ENCODE measurements around the gene TMEM178B. TPM values are rescaled to one million over a fixed set of nuclear protein-coding genes. Genes with fewer than 3 reads are reported as not detected.

The TMEM178B gene
- total and polyA plus RNA-seq, 10 of the 15 experiments (the other 5 are each of a cell fraction or from before 2014, with no cell fraction given), result 0.01 to 1.1 (median 0.04) TPM; not detected in 2

DNA sequence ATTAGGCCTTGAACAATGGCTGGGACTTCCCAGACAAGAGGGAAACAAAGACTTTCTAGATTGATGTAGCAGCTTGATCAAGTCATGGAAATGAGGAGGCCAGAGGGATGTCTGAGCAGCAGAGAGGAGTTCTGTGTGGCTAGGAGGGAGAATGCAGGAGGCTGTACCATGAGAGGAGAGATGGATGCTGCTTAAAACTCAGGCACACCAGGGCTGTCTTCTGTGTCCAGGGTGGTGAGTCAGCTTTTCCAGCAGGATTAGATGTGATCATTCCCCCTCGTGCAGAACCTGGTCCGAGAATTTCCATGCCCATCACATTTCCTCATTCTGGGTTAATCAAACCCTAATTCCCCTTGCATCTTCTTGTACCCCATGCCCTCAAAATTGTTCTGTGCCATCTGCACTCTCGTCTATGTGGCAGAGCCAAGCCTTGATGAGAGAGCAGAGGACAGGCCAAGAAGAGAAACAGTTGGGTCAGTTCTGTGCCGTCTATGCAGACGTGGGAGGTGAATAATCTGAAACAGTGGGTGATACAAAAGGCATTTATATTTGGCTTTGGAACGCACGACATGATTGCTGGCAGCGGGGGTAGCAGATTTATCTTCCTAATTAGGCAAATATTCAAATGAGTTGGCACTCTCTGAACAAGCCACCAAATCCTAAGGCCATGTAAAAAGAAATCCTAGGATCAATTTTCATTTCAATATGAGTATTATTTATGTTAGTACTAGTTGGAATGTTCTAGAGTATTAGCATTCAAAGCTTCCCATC is 160.7 kb downstream of the TMEM178B start (continued):
- TF ChIP-seq BCL11A (IDR thresholded peaks at IDR 0.05; ENCODE audit: low read depth, low read length) (no peak), ZNF622 (IDR thresholded peaks at IDR 0.05) (no peak)
- TF ChIP-seq, protein P1, sequence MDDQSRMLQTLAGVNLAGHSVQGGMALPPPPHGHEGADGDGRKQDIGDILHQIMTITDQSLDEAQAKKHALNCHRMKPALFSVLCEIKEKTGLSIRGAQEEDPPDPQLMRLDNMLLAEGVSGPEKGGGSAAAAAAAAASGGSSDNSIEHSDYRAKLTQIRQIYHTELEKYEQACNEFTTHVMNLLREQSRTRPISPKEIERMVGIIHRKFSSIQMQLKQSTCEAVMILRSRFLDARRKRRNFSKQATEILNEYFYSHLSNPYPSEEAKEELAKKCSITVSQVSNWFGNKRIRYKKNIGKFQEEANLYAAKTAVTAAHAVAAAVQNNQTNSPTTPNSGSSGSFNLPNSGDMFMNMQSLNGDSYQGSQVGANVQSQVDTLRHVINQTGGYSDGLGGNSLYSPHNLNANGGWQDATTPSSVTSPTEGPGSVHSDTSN (IDR thresholded peaks at IDR 0.05; ENCODE audit: insufficient replicate concordance, low read depth, low read length), result no peak
- TF ChIP-seq, protein P2, sequence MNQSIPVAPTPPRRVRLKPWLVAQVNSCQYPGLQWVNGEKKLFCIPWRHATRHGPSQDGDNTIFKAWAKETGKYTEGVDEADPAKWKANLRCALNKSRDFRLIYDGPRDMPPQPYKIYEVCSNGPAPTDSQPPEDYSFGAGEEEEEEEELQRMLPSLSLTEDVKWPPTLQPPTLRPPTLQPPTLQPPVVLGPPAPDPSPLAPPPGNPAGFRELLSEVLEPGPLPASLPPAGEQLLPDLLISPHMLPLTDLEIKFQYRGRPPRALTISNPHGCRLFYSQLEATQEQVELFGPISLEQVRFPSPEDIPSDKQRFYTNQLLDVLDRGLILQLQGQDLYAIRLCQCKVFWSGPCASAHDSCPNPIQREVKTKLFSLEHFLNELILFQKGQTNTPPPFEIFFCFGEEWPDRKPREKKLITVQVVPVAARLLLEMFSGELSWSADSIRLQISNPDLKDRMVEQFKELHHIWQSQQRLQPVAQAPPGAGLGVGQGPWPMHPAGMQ (IDR thresholded peaks at IDR 0.05; ENCODE audit: borderline replicate concordance), result no peak

DNA sequence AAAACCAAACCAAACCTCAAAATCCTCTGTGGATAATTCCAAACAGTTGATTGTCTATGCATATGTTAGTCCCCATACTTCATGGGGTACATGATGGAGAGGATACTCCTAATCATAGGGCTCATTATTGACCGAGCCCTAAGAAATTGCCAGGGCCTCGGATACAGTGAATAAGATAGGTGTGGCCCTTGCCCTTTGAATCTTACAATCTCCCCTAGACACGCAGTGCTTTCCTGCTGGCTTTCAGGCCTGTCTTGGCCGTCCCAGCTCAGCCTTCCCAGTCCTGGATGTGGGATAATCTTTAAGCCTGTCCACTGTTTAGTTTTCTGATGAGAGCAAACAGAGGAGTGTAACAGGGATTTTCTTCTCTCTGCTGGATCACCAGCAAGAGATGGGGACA is 161.8 kb downstream of the TMEM178B start:
- Histone ChIP-seq H2AFZ (ENCODE audit: control insufficient read depth, low read depth, low read length) (no peak overlapping the region), H3K79me2 (ENCODE audit: control insufficient read depth, insufficient read depth, low read length) (no peaks in the 10 kb centered on the region), H3K9me3 (replicated peaks; ENCODE audit: control insufficient read depth, insufficient read depth, low read length) (no peaks in the 10 kb centered on the region), H3K4me2 (ENCODE audit: control insufficient read depth, insufficient read depth) (no peak overlapping the region), H3K4me3 (no peak overlapping the region), H3K9ac (ENCODE audit: control insufficient read depth, insufficient read depth, low read length) (no peak overlapping the region), H3K27me3 (replicated peaks in 1 of 2; ENCODE audit: control insufficient read depth in 2 of 2, insufficient read depth in 2 of 2, low read length in 1 of 2) (no peaks in the 10 kb centered on the region; a peak in 1 of 4 replicates), H3K27ac (ENCODE audit: control insufficient read depth, insufficient read depth) (no peak overlapping the region), H4K20me1 (ENCODE audit: control insufficient read depth, insufficient read depth) (no peaks in the 10 kb centered on the region), H3K4me1 (ENCODE audit: control insufficient read depth, insufficient read depth, low read length) (no peaks in the 10 kb centered on the region), H3K36me3 (ENCODE audit: control insufficient read depth in 2 of 2, insufficient read depth in 2 of 2, low read length in 1 of 2) (no peaks in the 10 kb centered on the region)
- RAD21 ChIA-PET (ENCODE audit: unreplicated experiment), result no interaction called here
- intact Hi-C loops (cut with micrococcal nuclease; ENCODE audit: unreplicated experiment), result no loop called here
- DNase-seq (ENCODE audit: low read depth, low spot score), result no peak
- no peak for TF ChIP-seq ZNF384 (IDR thresholded peaks at IDR 0.05; ENCODE audit: borderline replicate concordance, low read depth, low read length)
- no peak for TF ChIP-seq EGR1 (IDR thresholded peaks at IDR 0.05; ENCODE audit: borderline replicate concordance in 1 of 2, low read depth in 2 of 2, low read length in 2 of 2)
- no peak for TF ChIP-seq CHD2 (IDR thresholded peaks at IDR 0.05; ENCODE audit: borderline replicate concordance, low read depth, low read length)
- no peak for TF ChIP-seq SMARCA5 (IDR thresholded peaks at IDR 0.05)
- TF ChIP-seq, protein P3, sequence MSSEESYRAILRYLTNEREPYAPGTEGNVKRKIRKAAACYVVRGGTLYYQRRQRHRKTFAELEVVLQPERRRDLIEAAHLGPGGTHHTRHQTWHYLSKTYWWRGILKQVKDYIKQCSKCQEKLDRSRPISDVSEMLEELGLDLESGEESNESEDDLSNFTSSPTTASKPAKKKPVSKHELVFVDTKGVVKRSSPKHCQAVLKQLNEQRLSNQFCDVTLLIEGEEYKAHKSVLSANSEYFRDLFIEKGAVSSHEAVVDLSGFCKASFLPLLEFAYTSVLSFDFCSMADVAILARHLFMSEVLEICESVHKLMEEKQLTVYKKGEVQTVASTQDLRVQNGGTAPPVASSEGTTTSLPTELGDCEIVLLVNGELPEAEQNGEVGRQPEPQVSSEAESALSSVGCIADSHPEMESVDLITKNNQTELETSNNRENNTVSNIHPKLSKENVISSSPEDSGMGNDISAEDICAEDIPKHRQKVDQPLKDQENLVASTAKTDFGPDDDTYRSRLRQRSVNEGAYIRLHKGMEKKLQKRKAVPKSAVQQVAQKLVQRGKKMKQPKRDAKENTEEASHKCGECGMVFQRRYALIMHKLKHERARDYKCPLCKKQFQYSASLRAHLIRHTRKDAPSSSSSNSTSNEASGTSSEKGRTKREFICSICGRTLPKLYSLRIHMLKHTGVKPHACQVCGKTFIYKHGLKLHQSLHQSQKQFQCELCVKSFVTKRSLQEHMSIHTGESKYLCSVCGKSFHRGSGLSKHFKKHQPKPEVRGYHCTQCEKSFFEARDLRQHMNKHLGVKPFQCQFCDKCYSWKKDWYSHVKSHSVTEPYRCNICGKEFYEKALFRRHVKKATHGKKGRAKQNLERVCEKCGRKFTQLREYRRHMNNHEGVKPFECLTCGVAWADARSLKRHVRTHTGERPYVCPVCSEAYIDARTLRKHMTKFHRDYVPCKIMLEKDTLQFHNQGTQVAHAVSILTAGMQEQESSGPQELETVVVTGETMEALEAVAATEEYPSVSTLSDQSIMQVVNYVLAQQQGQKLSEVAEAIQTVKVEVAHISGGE (CRISPR knock-in tag; IDR thresholded peaks at IDR 0.05), result no peak
- no peak for TF ChIP-seq ASH2L (IDR thresholded peaks at IDR 0.05; ENCODE audit: borderline replicate concordance, low read depth)
- TF ChIP-seq NFXL1 (IDR thresholded peaks at IDR 0.05; ENCODE audit: borderline replicate concordance), result no peak
- TF ChIP-seq SP1 (IDR thresholded peaks at IDR 0.05; ENCODE audit: low read depth, low read length), result no peak
- no peak for TF ChIP-seq SREBF1 (IDR thresholded peaks at IDR 0.05; ENCODE audit: low read length)
- SMC1A ChIA-PET (ENCODE audit: uncharacterized antibody, unreplicated experiment), result no interaction called here
- CTCF ChIA-PET, result no interaction called here
- no TSS peak for BruUV-seq (replicated peaks)
- POLR2A ChIA-PET, result no interaction called here
- 32% methylated on average over 4 of the region's 4 CpGs for WGBS (ENCODE audit: insufficient coverage, insufficient replicate concordance, low lambda C conversion rate, missing lambda C conversion rate)
- FAIRE-seq, result no peak
- in situ Hi-C loops (cut with MboI), result no loop called here
- ATAC-seq, result no peak

Measured in GM12878 (cell line).